HepG2 (cell line): ENCODE measurements around the gene UBXN1. TPM values are rescaled to one million over a fixed set of nuclear protein-coding genes. Genes with fewer than 3 reads are reported as not detected.

ENCODE experiments used
- ARNT ChIP-seq: fragments of 450-650 bp; IDR thresholded peaks from 2 replicates; pipeline ENCODE4 v1.6.1; 2017
- ATF7-NPFF ChIP-seq: sonication (generic); formaldehyde crosslinking; IDR thresholded peaks from 2 replicates; pipeline ENCODE4 v1.8.1; 2023; ENCODE audit warnings: mild to moderate bottlenecking, low read depth, missing genetic modification reagents, moderate library complexity
- BORCS8-MEF2B ChIP-seq: sonication (generic); formaldehyde crosslinking; IDR thresholded peaks from 2 replicates; pipeline ENCODE4 v1.8.0; 2022; ENCODE audit warnings: mild to moderate bottlenecking, missing genetic modification reagents
- BRCA1 ChIP-seq: sonication (generic); formaldehyde crosslinking; IDR thresholded peaks from 2 replicates; pipeline ENCODE4 v1.4.0; 2020; ENCODE audit warnings: missing genetic modification reagents
- HBP1 ChIP-seq: IDR thresholded peaks from 2 replicates; pipeline ENCODE4 v1.6.1; 2016; ENCODE audit warnings: low read depth, control low read depth
- HMGXB4 ChIP-seq, 2 experiments: sonication (generic) in 1 of 2; formaldehyde crosslinking in 1 of 2; IDR thresholded peaks; 2 replicates each; pipeline versions ENCODE4 v1.4.0 to v1.6.1; 2018 to 2020; ENCODE audit warnings: missing genetic modification reagents in 2 of 2, borderline replicate concordance in 1 of 2, low read depth in 1 of 2, mild to moderate bottlenecking in 1 of 2, missing biosample characterization in 1 of 2
- MED8 ChIP-seq: sonication (generic); formaldehyde crosslinking; IDR thresholded peaks from 2 replicates; pipeline ENCODE4 v1.8.1; 2023; ENCODE audit warnings: mild to moderate bottlenecking, missing genetic modification reagents; ENCODE audit not compliant: insufficient replicate concordance
- PATZ1 ChIP-seq: sonication (generic); formaldehyde crosslinking; IDR thresholded peaks from 2 replicates; pipeline ENCODE4 v1.4.0; 2020; ENCODE audit warnings: missing genetic modification reagents
- ZFYVE20 ChIP-seq: sonication (generic); formaldehyde crosslinking; IDR thresholded peaks from 2 replicates; pipeline ENCODE4 v1.8.0; 2023; ENCODE audit warnings: low read depth, mild to moderate bottlenecking, moderate library complexity, missing genetic modification reagents, borderline replicate concordance
- ZKSCAN8 ChIP-seq: IDR thresholded peaks from 2 replicates; pipeline ENCODE4 v1.6.1; 2016; ENCODE audit warnings: borderline replicate concordance, missing genetic modification reagents, missing compliant biosample characterization
- ZMAT5 ChIP-seq: sonication (generic); formaldehyde crosslinking; IDR thresholded peaks from 2 replicates; pipeline ENCODE4 v1.5.0; 2020; ENCODE audit warnings: mild to moderate bottlenecking, low read depth, missing genetic modification reagents, borderline replicate concordance
- ZNF142 ChIP-seq: sonication (generic); formaldehyde crosslinking; IDR thresholded peaks from 2 replicates; pipeline ENCODE4 v1.4.0; 2020; ENCODE audit warnings: missing genetic modification reagents
- ZNF224 ChIP-seq: sonication (generic); formaldehyde crosslinking; IDR thresholded peaks from 2 replicates; pipeline ENCODE4 v1.5.0; 2020; ENCODE audit warnings: mild to moderate bottlenecking, missing genetic modification reagents
- ZNF337 ChIP-seq: sonication (generic); formaldehyde crosslinking; IDR thresholded peaks from 2 replicates; pipeline ENCODE4 v1.5.1; 2020; ENCODE audit warnings: missing genetic modification reagents, low read depth, mild to moderate bottlenecking, borderline replicate concordance
- ZNF580 ChIP-seq: IDR thresholded peaks from 2 replicates; pipeline ENCODE4 v1.6.1; 2016; ENCODE audit warnings: low read depth, borderline replicate concordance
- ZZZ3 ChIP-seq: sonication (generic); formaldehyde crosslinking; IDR thresholded peaks from 2 replicates; pipeline ENCODE4 v1.4.0; 2020; ENCODE audit warnings: missing genetic modification reagents, mild to moderate bottlenecking, borderline replicate concordance
- polyA plus RNA-seq, 8 experiments: library from polyadenylated mRNA; depleted of rRNA in 3 of 8; stranded (reverse) in 7 of 8; unstranded in 1 of 8; fragments of >200 nt; fragmentation: Illumina TruSeq in 4 of 8; extraction: Trizol in 4 of 8; gene quantifications; 2 replicates each; pipeline versions ENCODE4 v1.2.1 to v1.2.3, GENCODE V29; 2011 to 2016; ENCODE audit warnings: low read depth in 4 of 8, missing spikeins in 1 of 8, mixed read lengths in 1 of 8; ENCODE audit not compliant: insufficient read depth in 1 of 8
- total RNA-seq, 5 experiments: library from RNA; depleted of rRNA; stranded (reverse); fragments of >200 nt; fragmentation: Illumina TruSeq; extraction: Trizol; gene quantifications; 2 replicates each; pipeline ENCODE4 v1.2.3, GENCODE V29; 2016; ENCODE audit warnings: low read depth in 1 of 5

The UBXN1 gene
- total and polyA plus RNA-seq, 2 of the 13 experiments (the other 11 are each of a cell fraction or from before 2014, with no cell fraction given) = 47.5 to 52.4 TPM

GRCh38 chr11:62665075-62665598, 13.7 kb downstream of the UBXN1 start, which contains the start of the genes C11orf98 and CSKMT (continued):
- TF ChIP-seq HBP1 (CRISPR knock-in tag) (no peak), PATZ1 (CRISPR knock-in tag) (peak; percentile 67), HMGXB4 (CRISPR knock-in tag; IDR thresholded peaks at IDR 0.05; ENCODE audit: borderline replicate concordance in 1 of 2, low read depth in 1 of 2) (peak; percentile 51 to 85; a peak in 3 of 4 replicates), ZNF580 (no peak), ATF7-NPFF (peak; percentile 75), MED8 (CRISPR knock-in tag) (peak; percentile 93), ZMAT5 (CRISPR knock-in tag) (no peak), ZFYVE20 (CRISPR knock-in tag) (no peak), ZNF337 (no peak), ARNT (no peak), ZKSCAN8 (CRISPR knock-in tag) (no peak), ZNF142 (peak; percentile 89), ZNF224 (no peak), BORCS8-MEF2B (peak; percentile 55), ZZZ3 (CRISPR knock-in tag) (peak; percentile 77; the same call in 1 of the 2 replicates), BRCA1 (CRISPR knock-in tag) (no peak)
